Measurements from ENCODE around the gene LMTK3.

GRCh38 chr19:48456864-48457263 is 54.8 kb downstream of the LMTK3 start:
- TF ChIP-seq CTCF (IDR thresholded peaks at IDR 0.05), result no peak
- TF ChIP-seq EZH2 (IDR thresholded peaks at IDR 0.05), result no peak
- no peak for TF ChIP-seq EZH2phosphoT487 (IDR thresholded peaks at IDR 0.05)

Measured in neural progenitor cell (in vitro differentiated cells).